ENCODE results near the gene ZNF563.

DNA sequence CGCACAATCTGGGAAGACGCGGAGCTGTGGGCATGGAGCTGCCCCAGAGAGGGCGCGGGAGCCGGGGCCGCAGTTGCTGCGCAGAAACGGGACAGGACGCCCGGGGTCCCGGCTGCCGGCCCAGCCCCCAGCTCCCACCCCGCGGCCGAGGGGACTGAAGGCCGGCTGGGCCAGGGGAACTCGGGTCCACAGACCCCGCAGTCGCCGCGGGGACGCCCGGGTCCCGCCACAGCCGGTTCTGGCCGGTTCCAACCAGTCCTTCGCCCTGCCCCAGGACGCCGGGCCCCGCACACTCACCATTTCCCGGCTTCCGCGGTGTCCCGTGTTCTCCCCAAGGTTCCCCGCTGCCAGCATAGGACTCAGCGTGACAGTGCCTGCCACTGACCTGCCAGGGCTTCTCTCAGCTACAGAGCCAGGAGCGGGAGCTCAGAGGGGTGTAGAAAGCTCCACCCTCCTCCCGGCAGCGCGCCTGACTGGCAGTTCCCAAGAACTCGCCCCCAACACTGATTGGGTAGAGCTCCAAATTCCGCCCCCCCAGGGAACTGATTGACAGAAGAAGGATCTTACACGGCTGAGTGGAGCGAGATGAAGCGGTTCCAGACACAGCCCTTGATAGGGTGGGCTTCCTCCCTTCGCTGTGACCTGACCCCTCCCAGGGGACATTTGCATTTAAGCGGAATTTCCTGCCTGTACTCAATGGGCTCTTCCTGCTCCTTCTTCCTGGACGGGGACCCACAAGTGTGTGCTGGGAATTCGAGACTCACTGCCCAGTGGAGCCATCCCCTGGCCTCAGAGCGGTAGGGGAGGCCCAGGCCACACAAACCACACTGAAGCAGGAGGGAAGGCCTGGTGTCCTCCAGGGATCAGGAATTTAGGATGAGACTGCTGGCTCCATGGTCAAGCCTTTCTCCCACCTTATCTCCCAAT, 32.1 kb upstream of the ZNF563 start, which contains the start of gene ZNF442:
- TF ChIP-seq POLR2A (IDR thresholded peaks at IDR 0.05; ENCODE audit: low read depth, low read length) (peak; percentile 96), POLR2AphosphoS5 (IDR thresholded peaks at IDR 0.05; ENCODE audit: low read length) (peak; percentile 91), JUND (IDR thresholded peaks at IDR 0.05; ENCODE audit: low read depth, low read length) (no peak), RAD21 (IDR thresholded peaks at IDR 0.05; ENCODE audit: insufficient read depth, low read depth, low read length) (peak; percentile 31; the same call in 1 of the 2 replicates), RUNX3 (IDR thresholded peaks at IDR 0.05; ENCODE audit: low read length) (peak; percentile 65), EZH2 (IDR thresholded peaks at IDR 0.05; ENCODE audit: borderline replicate concordance, control insufficient read depth, low read depth, low read length) (no peak), JUNB (IDR thresholded peaks at IDR 0.05) (no peak)
- TF ChIP-seq, protein P1, sequence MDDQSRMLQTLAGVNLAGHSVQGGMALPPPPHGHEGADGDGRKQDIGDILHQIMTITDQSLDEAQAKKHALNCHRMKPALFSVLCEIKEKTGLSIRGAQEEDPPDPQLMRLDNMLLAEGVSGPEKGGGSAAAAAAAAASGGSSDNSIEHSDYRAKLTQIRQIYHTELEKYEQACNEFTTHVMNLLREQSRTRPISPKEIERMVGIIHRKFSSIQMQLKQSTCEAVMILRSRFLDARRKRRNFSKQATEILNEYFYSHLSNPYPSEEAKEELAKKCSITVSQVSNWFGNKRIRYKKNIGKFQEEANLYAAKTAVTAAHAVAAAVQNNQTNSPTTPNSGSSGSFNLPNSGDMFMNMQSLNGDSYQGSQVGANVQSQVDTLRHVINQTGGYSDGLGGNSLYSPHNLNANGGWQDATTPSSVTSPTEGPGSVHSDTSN (IDR thresholded peaks at IDR 0.05; ENCODE audit: insufficient replicate concordance, low read depth, low read length) = peak; percentile 92

All from GM12878 (cell line).